HG02981 (cell line): ENCODE data around the gene MAD2L1BP.
"Not testable (repeated sequence)": the region's sequence is repeated elsewhere in the genome, so short reads cannot be mapped to it uniquely, and the experiment has no call there.

Experiments
- ATAC-seq: cut with Tn5 transposase; IDR thresholded peaks from one replicate; pipeline ENCODE4 v1.9.1; 2021; ENCODE audit warnings: mild to moderate bottlenecking, moderate library complexity; ENCODE audit not compliant: unreplicated experiment

Gene MAD2L1BP

GRCh38 chr6:43635387-43636307 lies at the start of gene MAD2L1BP:
Gene MAD2L1BP, plus strand, starts transcription at chr6:43635840. Its CDS starts 36 bp downstream, at chr6:43635876.
- ATAC-seq = peak; percentile 78

GRCh38 chr6:43588194-43588593 lies 47.4 kb upstream of the MAD2L1BP start:
- no peak for ATAC-seq

DNA sequence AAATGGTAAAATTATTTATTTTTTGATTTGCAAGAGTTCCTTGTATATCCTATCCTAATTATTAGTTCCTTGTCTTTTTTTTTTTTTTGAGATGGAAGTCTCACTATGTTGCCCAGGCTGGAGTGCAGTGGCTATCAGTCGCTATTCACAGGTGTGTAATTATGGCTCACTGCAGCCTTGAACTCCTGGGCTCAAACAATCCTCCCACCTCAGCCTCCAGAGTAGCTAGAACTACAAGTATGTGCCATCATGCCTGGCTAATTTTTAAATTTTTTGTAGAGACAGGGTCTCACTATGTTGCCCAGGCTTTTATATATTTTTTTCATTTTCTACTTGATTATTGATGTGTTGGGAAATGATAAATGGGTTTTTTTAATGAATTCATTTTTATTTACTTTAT lies 46.1 kb upstream of the MAD2L1BP start:
- ATAC-seq = not testable (repeated sequence)

GRCh38 chr6:43593938-43594337 lies 41.7 kb upstream of the MAD2L1BP start:
- ATAC-seq = no peak

- ATAC-seq = no peak
Observed at GRCh38 chr6:43600595-43600994, 35.0 kb upstream of the MAD2L1BP start.

- ATAC-seq = no peak
Observed at GRCh38 chr6:43604174-43604573, 31.5 kb upstream of the MAD2L1BP start.

GRCh38 chr6:43606019-43606418 lies 29.6 kb upstream of the MAD2L1BP start:
- ATAC-seq = no peak

DNA sequence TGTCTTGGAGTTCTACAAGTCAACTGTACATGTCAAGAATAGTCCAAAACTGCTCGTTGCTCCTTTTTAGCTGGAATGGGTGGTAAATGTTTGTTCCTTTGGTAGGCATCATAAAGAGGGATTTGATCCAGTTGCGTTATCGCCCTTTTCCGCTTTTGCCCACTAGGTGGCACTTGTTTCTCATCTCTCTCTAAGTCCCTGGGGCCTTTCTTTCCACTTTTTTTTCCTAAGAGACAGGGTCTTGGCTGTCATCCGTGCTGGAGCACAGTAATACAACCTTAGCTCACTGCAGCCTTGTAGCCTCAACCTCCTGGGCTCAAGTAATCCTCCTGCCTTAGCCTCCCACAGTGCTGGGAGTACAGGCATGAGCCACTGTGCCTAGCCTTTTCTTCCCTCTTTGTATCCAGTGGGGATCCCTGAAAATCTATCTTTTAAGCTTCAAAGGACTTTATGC lies 27.3 kb upstream of the MAD2L1BP start:
- no peak for ATAC-seq

- ATAC-seq = no peak
Observed at GRCh38 chr6:43608807-43609206, 26.8 kb upstream of the MAD2L1BP start.

DNA sequence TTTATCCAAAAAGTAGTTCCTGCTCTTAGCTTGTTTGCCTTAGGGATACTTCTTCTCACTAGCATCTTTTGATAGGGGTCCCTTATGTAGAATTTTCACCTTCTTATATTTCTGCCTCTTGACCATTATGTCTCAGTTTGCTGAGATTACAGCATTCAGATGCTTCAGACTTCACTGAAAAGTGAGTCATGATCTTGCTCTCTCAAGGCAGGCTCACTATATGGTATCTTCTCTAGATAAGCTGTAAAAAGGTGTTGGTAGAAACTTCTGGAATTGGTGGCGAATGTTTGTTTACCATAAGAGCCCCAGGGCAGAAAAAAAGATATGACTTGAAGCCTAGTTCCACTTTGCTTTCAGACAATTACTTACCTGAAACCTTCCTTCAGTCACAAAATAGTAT lies 26.2 kb upstream of the MAD2L1BP start:
- no peak for ATAC-seq

DNA sequence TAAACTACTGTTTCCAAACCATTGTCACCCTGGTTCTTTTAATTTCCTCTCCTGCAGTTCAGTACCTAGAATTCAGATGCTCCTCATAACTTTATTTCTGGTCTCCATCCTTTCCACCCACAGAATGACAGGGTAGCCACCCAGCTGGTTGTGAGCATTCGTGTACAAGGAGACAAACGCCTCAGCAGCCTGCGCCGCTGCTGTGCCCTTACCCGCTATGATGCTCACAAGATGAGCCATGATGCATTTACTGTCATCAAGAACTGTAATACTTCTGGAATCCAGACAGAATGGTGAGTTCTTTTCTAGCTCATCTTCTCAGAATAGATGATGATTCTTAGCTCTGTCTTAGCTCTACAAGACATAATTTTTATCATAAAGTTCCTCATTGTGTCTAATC lies 25.2 kb upstream of the MAD2L1BP start:
- no peak for ATAC-seq

GRCh38 chr6:43613721-43614395 lies 21.8 kb upstream of the MAD2L1BP start:
- ATAC-seq = no peak

DNA sequence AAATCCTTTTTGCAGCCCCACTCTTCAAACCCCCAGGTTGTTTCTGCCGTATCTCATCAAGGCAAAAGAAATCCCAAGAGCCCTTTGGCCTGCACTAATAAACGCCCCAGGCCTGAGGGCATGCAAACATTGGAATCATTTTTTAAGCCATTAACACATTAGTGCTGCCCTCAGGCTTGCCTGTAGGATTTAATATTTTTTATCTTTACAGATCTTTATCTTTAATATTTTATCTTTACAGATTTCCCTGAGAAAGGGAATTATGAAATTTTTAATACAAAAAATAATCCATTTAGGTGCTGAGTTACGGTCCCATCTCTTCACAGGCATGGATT lies 21.3 kb upstream of the MAD2L1BP start:
- no peak for ATAC-seq

DNA sequence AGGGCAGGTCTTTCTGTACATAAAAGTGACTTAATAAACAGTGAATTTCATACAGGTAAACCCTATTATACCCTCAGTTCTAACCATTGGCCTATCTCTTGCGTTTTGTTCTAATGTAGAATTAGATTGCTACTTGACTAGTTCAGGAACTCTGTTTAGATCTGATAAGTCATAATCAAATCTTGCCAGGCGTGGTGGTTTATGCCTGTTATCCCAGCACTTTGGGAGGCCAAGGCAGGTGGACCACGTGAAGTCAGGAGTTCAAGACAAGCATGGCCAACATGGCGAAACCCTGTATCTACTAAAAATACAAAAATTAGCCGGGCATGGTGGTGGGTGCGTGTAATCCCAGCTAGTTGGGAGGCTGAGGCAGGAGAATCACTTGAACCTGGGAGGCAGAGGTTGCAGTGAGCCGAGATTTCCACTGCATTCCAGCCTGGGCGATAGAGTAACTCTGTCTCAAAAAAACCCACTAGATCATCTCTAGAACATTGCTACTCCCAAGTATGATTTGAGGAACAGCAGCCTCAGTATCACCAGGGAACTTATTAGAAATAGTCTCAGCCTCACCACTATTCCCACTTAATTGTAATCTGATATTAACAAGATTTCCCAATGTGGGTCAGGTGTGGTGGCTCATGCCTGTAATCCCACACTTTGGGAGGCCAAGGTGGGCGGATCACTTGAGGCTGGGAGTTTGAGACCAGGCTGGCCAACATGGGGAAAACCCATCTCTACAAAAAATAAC lies 18.7 kb upstream of the MAD2L1BP start:
- no peak for ATAC-seq

GRCh38 chr6:43621078-43621835 lies 14.4 kb upstream of the MAD2L1BP start:
- ATAC-seq = no peak

DNA sequence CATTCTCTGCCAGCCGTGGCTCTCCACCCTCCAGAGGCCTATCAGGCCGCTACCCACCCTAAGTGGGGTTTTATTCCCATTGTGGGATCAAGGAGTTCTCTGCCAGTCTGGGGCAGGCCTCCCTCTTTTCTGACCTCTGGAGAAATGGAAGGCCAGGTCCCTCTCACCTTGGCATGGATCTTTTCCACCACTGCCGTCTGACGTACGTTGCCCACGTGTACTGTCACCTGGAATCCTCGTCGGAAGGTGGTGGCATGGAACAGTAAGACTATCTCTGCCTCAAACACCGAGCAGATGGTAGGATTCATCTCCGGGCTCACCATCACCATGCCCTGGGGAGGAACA lies 13.8 kb upstream of the MAD2L1BP start:
- ATAC-seq = no peak

DNA sequence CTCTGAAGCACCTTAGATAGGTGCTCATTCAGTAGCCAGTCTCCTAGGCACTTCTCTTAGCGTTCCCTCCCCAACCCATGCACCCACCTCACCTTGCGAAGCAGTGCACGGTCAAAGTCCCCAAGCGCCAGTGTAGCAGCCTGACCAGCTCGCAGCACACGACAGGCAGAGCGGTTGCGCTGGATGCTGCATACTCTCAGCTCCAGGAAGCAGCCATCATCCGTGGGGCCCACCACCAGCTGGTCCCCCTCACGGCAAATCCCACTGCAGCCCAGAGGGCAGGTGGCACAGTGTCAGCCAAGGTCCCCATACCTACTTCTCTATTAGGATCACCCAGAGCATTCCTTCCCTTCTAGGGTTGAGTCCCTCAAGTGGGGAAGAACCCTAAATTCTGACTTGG lies 13.1 kb upstream of the MAD2L1BP start:
- no peak for ATAC-seq

GRCh38 chr6:43623880-43624785 lies 11.5 kb upstream of the MAD2L1BP start:
- ATAC-seq = no peak

DNA sequence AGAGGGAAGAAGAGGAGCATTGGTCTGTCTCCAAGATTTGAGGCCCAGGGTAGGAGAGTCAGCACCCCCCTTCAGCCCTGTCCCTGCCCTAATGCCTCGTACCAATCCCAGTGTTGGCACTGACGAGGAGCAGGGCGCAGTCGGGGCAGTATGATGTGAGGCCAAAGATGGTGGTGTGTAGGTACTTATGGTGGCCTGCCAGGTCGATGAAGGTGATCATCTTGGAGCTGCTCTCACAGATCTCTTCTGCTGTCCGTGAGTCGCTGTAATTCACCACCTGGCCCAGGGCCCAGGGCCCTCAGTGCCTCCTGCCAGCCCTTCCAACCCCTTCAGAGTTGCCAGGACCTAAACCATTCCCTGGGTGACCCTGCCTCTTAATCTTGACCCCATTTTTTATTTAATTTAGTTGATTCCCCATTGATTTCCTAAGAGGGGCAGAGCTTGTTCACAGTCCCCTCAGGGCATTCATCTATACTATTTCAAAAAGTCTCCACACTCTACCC lies 10.8 kb upstream of the MAD2L1BP start:
- no peak for ATAC-seq
